AG09309 (cell line): ENCODE data around the gene TGFB2.
A peak's percentile ranks its signal among the peaks of the same experiment; 100 is the strongest.

Experiments used
- DNase-seq: peaks from one replicate; pipeline ENCODE4 v3.0.0-alpha.2; 2010; ENCODE audit warnings: low read depth
- H3K4me3 ChIP-seq: 2 replicates; pipeline ENCODE4 v1.5.1; 2011; ENCODE audit warnings: mild to moderate bottlenecking, low read depth, low read length, moderate library complexity; ENCODE audit not compliant: control insufficient read depth
- TF ChIP-seq, protein P1 (sequence below): IDR thresholded peaks from 2 replicates; pipeline ENCODE4 v1.5.1; 2011; ENCODE audit warnings: mild to moderate bottlenecking, low read depth, low read length, inconsistent platforms; ENCODE audit not compliant: insufficient read depth, control insufficient read depth; ENCODE audit errors: missing control alignments

The TGFB2 gene

DNA sequence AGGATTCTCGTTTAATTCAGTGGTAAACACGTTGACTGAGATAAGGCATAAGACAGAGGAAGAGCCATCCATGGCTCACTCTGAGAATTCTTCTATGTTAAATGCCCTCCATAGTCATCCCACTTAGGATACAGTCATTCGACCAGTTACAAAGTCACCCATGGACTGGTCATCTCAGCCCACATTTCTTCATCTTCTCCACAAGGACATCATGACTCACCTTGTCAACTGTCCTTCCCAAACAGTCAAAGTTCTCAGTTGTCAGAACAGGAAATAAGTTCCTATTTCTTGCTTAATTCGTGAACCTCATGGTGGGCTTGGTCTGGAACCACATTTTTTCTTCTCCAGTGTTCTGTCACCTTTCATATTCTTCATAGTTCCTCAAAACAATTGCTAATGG lies 133.2 kb downstream of the TGFB2 start:
- TF ChIP-seq, protein P1, sequence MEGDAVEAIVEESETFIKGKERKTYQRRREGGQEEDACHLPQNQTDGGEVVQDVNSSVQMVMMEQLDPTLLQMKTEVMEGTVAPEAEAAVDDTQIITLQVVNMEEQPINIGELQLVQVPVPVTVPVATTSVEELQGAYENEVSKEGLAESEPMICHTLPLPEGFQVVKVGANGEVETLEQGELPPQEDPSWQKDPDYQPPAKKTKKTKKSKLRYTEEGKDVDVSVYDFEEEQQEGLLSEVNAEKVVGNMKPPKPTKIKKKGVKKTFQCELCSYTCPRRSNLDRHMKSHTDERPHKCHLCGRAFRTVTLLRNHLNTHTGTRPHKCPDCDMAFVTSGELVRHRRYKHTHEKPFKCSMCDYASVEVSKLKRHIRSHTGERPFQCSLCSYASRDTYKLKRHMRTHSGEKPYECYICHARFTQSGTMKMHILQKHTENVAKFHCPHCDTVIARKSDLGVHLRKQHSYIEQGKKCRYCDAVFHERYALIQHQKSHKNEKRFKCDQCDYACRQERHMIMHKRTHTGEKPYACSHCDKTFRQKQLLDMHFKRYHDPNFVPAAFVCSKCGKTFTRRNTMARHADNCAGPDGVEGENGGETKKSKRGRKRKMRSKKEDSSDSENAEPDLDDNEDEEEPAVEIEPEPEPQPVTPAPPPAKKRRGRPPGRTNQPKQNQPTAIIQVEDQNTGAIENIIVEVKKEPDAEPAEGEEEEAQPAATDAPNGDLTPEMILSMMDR, result no peak
- H3K4me3 ChIP-seq, result no peak overlapping the region
- DNase-seq, result no peak

- no peak overlapping the region for H3K4me3 ChIP-seq
- TF ChIP-seq, protein P1, result no peak
- peak; percentile 60 for DNase-seq
These were observed 134.4 kb downstream of the TGFB2 start for GRCh38 chr1:218479436-218480115.

- no peak overlapping the region for H3K4me3 ChIP-seq
- TF ChIP-seq, protein P1, result no peak
- peak; percentile 59 for DNase-seq
These were observed 135.0 kb downstream of the TGFB2 start for GRCh38 chr1:218480137-218480536.

GRCh38 chr1:218480588-218481099 lies 135.5 kb downstream of the TGFB2 start:
- TF ChIP-seq, protein P1, result no peak
- peak; percentile 82 for DNase-seq
- no peak overlapping the region for H3K4me3 ChIP-seq

DNA sequence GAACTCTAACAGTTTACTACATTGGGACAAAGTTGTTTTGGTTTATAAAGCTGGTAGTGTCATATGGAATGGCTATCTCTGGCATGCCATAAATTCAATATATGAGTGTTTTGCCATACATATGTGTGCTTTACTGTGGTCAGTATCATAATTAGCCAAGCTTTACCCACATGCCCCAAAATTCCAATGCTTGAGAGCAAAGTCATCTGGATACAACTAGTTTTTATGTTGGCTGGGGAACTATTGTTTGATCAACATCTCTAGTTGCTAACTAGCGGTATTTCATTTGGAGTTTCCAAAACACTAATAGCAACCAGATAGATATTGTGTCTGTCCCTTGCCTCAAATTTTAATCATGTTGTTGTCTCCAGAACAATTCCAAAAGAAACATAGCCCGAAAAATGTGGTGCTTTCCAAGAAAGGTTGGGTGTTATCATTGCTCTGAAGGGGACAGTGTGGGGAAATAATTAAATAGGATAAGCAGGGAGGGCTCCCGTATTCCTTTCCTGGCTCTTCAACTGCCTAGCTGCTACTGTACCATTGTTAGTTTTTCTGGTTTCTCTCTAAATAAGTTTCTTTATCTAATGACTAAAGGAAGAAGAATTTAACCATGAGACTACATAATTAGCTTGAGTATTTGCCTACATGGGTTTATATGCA lies 136.1 kb downstream of the TGFB2 start:
- TF ChIP-seq, protein P1, result no peak
- no peak for DNase-seq

GRCh38 chr1:218482683-218483082 lies 137.5 kb downstream of the TGFB2 start:
- no peak overlapping the region for H3K4me3 ChIP-seq
- DNase-seq, result no peak
- TF ChIP-seq, protein P1, result no peak

More for the DNA sequence above, 136.1 kb downstream of the TGFB2 start:
- no peak overlapping the region for H3K4me3 ChIP-seq
